Stomach (tissue), 9 donors: ENCODE results near the gene HDAC1. TPM values are rescaled to one million over a fixed set of nuclear protein-coding genes. Genes with fewer than 3 reads are reported as not detected.

ENCODE experiments used
- DNase-seq, 2 donors: peaks; one replicate each; pipeline versions ENCODE4 v3.0.0 to v3.0.0-alpha.2; 2013 to 2019
- H3K27ac ChIP-seq, 5 donors: fragments of 200-600 bp in 4 of 5; sonication (generic) in 4 of 5; one replicate each; pipeline ENCODE4 v1.5.1; 2013 to 2019; ENCODE audit warnings: mild to moderate bottlenecking in 1 of 5, moderate library complexity in 1 of 5
- H3K27me3 ChIP-seq, 3 donors: fragments of 200-600 bp; sonication (generic); one replicate each; pipeline ENCODE4 v1.5.1; 2017 to 2019; ENCODE audit warnings: mixed run types in 1 of 3
- H3K36me3 ChIP-seq, 4 donors: fragments of 200-600 bp; sonication (generic); 1 replicate in 3 of 4; 2 replicates in 1 of 4; pipeline ENCODE4 v1.5.1; 2016 to 2019
- H3K4me1 ChIP-seq, 4 donors: fragments of 200-600 bp; sonication (generic); one replicate each; pipeline ENCODE4 v1.5.1; 2016 to 2019
- H3K4me3 ChIP-seq, 4 donors: fragments of 200-600 bp; sonication (generic) in 3 of 4; one replicate each; pipeline ENCODE4 v1.5.1; 2016 to 2019; ENCODE audit warnings: mild to moderate bottlenecking in 1 of 4
- H3K9me3 ChIP-seq, 4 donors: fragments of 200-600 bp; sonication (generic); one replicate each; pipeline ENCODE4 v1.5.1; 2016 to 2019
- EP300 ChIP-seq: sonication (generic); formaldehyde crosslinking; IDR thresholded peaks from one replicate; pipeline ENCODE4 v1.6.1; 2017; ENCODE audit warnings: antibody characterized with exemption
- POLR2A ChIP-seq, 4 donors: fragments of 450-650 bp; IDR thresholded peaks; one replicate each; pipeline ENCODE4 v1.6.1; 2016; ENCODE audit warnings: antibody characterized with exemption in 4 of 4, control low read depth in 2 of 4, mild to moderate bottlenecking in 1 of 4, moderate library complexity in 1 of 4
- POLR2AphosphoS5 ChIP-seq, 3 donors: sonication (generic); formaldehyde crosslinking; IDR thresholded peaks; one replicate each; pipeline ENCODE4 v1.6.1; 2016; ENCODE audit warnings: antibody characterized with exemption in 3 of 3
- whole genome bisulfite sequencing, 5 donors: extraction: QIAGEN DNeasy Blood & Tissue Kit in 3 of 5; methylation state at CpG; one replicate each; pipeline versions ENCODE4 v1.1.5 to v1.1.7; 2013 to 2018; 5-methylcytosine and 5-hydroxymethylcytosine counted together
- intact Hi-C: fragments of 100-400 bp; cut with DNase I; formaldehyde crosslinking; loops from one replicate; pipeline ENCODE4 v1.15.1; 2023; ENCODE audit warnings: low total_unique reads
- polyA plus RNA-seq, 3 donors: library from polyadenylated mRNA; stranded (reverse); fragments of 200-250 nt; gene quantifications; one replicate each; pipeline ENCODE4 v1.2.3, GENCODE V29; 2013
- total RNA-seq, 5 donors: library from RNA; depleted of rRNA; stranded (reverse); fragments of >200 nt; gene quantifications; one replicate each; pipeline versions ENCODE4 v1.1.0 to v1.2.3, GENCODE V29; 2014 to 2016
- TF ChIP-seq, protein P1 (sequence below), 7 experiments: fragments of 450-650 bp in 4 of 7; fragments of 200-600 bp in 3 of 7; sonication (generic) in 3 of 7; IDR thresholded peaks; one replicate each; pipeline ENCODE4 v1.5.1; 2016 to 2019; ENCODE audit warnings: antibody characterized with exemption in 7 of 7, control low read depth in 2 of 7, mild to moderate bottlenecking in 1 of 7
- donor health status: healthy with polysubstance abuse.
- donor health status: Bipolar disorder and iron deficiency.
- donor health status: healthy.

The HDAC1 gene
- total and polyA plus RNA-seq, 8 donors: 50.7 to 143 (median 71.8) TPM

DNA sequence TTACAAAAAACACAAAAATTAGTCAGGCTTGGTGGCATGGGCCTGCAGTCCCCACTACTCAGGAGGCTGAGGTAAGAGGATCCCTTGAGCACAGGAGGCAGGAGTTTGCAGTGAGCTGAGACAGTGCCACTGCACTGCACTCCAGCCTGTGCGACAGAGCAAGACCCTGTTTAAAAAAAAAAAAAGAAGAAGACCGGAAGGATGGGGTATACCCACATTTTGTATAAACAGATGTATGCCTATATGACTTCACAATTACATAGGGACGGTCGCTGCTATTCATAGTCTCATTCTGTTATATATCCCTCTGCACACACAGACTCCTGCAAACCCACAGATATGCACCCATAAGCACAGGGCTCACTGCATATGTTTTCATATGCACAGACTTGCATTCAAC, 28.1 kb upstream of the HDAC1 start:
- intact Hi-C loops: no loop called here

DNA sequence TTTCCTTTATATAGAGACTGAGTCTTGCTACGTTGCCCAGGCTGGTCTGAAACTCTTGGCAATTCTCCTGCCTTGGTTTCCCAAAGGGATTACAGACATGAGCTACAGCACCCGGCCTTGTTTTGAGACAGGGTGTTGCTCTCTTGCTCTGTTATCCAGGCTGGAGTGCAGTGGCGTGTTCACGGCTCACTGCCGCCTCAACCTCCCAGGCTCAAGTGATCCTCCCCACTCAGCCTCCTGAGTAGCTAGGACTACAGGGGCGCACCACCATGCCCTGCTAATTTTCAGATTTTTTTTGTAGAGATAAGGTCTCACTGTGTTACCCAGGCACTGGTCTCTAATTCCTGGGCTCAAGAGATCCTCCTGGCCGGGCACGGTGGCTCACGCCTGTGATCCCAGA, 26.0 kb upstream of the HDAC1 start:
- no peak for DNase-seq
- Histone ChIP-seq H3K36me3 (no peaks in the 10 kb centered on the region), H3K4me1 (peaks cover 0 to 11% (median 5%) of the 10 kb centered on the region in 4 donors), H3K27me3 (no peaks in the 10 kb centered on the region), H3K27ac (no peak overlapping the region), H3K4me3 (no peak overlapping the region), H3K9me3 (no peaks in the 10 kb centered on the region)
- no peak for TF ChIP-seq POLR2AphosphoS5 (IDR thresholded peaks at IDR 0.05)
- TF ChIP-seq POLR2A (IDR thresholded peaks at IDR 0.05): no peak
- TF ChIP-seq, protein P1, sequence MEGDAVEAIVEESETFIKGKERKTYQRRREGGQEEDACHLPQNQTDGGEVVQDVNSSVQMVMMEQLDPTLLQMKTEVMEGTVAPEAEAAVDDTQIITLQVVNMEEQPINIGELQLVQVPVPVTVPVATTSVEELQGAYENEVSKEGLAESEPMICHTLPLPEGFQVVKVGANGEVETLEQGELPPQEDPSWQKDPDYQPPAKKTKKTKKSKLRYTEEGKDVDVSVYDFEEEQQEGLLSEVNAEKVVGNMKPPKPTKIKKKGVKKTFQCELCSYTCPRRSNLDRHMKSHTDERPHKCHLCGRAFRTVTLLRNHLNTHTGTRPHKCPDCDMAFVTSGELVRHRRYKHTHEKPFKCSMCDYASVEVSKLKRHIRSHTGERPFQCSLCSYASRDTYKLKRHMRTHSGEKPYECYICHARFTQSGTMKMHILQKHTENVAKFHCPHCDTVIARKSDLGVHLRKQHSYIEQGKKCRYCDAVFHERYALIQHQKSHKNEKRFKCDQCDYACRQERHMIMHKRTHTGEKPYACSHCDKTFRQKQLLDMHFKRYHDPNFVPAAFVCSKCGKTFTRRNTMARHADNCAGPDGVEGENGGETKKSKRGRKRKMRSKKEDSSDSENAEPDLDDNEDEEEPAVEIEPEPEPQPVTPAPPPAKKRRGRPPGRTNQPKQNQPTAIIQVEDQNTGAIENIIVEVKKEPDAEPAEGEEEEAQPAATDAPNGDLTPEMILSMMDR (IDR thresholded peaks at IDR 0.05): no peak
- TF ChIP-seq EP300: no peak
- intact Hi-C loops: no loop called here
- WGBS, 5 donors: 91 to 95% (median 92%) methylated on average over 9 of the region's 9 CpGs

More for the DNA sequence above, 28.1 kb upstream of the HDAC1 start:
- Histone ChIP-seq H3K9me3 (no peaks in the 10 kb centered on the region), H3K27ac (no peak overlapping the region), H3K4me3 (no peak overlapping the region), H3K36me3 (no peaks in the 10 kb centered on the region), H3K27me3 (no peaks in the 10 kb centered on the region), H3K4me1 (peaks cover 0 to 11% (median 5%) of the 10 kb centered on the region in 4 donors)
- TF ChIP-seq EP300 (no peak), POLR2A (IDR thresholded peaks at IDR 0.05) (no peak), POLR2AphosphoS5 (IDR thresholded peaks at IDR 0.05) (no peak)
- TF ChIP-seq, protein P1 (IDR thresholded peaks at IDR 0.05): no peak
- WGBS, 5 donors: 79 to 91% (median 84%) methylated on average over 4 of the region's 4 CpGs
- DNase-seq: peak in 1 of 2 donors; percentile 26

DNA sequence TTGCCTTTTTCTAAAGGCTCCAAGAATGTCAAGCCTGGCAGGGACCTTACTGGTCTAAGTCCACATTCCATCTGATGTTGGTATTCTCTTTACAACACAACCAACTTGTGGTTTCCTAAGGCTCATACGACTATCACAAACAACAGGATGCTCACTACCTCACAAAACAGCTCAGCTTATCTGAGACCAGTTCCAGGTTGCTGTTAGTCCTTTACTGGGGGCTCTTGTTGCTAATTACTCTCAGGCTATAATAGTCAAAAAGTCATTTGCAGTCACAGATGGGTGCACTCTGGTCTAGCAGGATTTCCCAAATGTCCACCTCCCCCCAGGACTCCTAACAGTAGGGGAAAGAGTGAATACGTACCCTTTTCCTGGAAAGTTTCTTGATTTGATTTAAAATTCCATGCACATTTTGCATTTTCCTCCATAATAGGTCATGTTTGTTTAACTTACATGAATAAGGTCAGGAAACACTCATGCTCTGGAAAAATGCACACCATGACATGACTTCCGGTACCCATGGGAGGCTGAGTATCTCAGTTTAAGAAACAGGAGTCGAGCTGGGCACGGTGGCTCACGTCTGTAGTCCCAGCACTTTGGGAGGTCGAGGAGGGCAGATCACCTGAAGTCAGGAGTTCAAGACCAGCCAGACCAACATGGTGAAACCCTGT, 24.8 kb upstream of the HDAC1 start:
- Histone ChIP-seq H3K36me3 (no peaks in the 10 kb centered on the region), H3K4me3 (no peak overlapping the region), H3K27ac (peak overlapping the region in 1 of 5 donors; percentile 2), H3K27me3 (no peaks in the 10 kb centered on the region), H3K4me1 (peaks cover 0 to 11% (median 5%) of the 10 kb centered on the region in 4 donors), H3K9me3 (no peaks in the 10 kb centered on the region)
- 59 to 69% (median 61%) methylated on average over 7 of the region's 7 CpGs for WGBS, 5 donors
- no peak for TF ChIP-seq EP300
- TF ChIP-seq, protein P1 (IDR thresholded peaks at IDR 0.05): no peak
- TF ChIP-seq POLR2A (IDR thresholded peaks at IDR 0.05): no peak
- no peak for TF ChIP-seq POLR2AphosphoS5 (IDR thresholded peaks at IDR 0.05)
- intact Hi-C loops: no loop called here
- no peak for DNase-seq

DNA sequence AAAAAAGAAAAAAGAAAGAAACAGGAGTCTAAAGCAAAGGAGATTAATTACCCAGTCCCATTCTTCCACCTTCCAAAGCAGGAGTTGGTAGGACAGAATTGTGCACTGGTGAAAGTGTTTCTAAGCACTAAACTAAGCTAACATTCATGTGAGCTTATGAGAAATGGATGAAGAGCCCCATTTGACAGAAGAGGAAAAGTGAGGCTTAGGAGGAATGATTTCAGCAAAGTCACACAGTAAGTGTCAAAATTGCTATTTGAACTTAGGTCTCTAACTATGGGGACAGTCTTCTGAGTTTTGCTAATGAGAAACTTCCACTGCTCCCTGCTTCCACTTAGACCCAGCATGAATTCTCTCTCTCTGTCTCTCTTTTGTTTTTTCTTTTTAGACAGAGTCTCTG, 22.1 kb upstream of the HDAC1 start:
- peaks cover 0 to 19% (median 7%) of the 10 kb centered on the region in 4 donors for H3K4me1 ChIP-seq
- TF ChIP-seq POLR2A (IDR thresholded peaks at IDR 0.05): no peak
- TF ChIP-seq EP300: no peak
- no peak for TF ChIP-seq POLR2AphosphoS5 (IDR thresholded peaks at IDR 0.05)
- TF ChIP-seq, protein P1 (IDR thresholded peaks at IDR 0.05): no peak
- DNase-seq: no peak

More for the DNA sequence above, 22.1 kb upstream of the HDAC1 start:
- Histone ChIP-seq H3K27ac (no peak overlapping the region), H3K27me3 (peaks cover 0 to 14% (median 0%) of the 10 kb centered on the region in 3 donors), H3K36me3 (no peaks in the 10 kb centered on the region), H3K4me3 (no peak overlapping the region), H3K9me3 (no peaks in the 10 kb centered on the region)
- intact Hi-C loops: no loop called here
